Measurements from ENCODE around the gene S100A2.

Gene S100A2

GRCh38 chr1:153565529-153566374, at the start of gene S100A2:
Gene S100A2 (minus strand): TSS chr1:153565844. CDS start chr1:153563877, 1,967 bp downstream.
- peak; percentile 90 for DNase-seq (ENCODE audit: low read depth)

DNA sequence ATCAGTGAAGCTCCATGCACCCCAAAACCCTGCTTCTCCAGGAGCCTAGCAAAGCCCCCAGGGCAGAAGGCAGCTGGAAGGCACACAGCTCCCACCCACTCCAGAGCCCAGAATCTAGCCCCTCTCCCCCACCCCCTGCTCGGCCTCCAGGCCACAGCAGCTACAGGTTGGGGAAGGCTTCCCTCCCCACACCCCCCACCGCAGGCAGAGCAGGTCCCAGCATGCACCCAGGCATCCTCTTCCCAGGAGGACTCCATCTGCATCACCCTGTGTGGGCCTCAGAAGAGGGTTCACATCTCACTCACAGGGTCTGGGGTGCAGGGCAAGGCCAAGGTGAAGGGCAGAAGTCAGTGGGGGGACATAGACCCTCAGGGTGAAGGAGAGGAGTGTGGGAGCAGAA, 49.8 kb upstream of the S100A2 start:
- no peak for DNase-seq (ENCODE audit: low read depth)

DNA sequence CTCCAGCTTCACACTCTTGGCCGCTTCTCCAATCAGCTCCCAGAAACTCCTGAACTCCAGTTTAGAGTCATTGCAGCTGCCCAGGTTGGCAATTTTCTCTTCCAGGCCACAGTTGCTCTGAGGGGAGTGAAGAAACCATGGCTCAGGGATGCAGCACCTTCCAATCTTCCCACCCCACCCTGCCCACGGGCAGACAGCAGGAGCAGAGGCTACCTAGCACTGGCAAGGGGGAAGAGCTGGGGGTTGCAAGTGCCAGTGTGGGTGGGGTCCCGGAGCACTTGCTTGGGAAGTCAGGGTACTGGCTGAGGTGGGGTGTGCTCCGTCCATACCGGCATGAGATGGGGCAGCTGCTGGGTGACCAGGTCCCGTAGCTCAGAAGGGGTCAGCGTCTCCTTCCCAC, 49.3 kb upstream of the S100A2 start:
- no peak for DNase-seq (ENCODE audit: low read depth)

DNA sequence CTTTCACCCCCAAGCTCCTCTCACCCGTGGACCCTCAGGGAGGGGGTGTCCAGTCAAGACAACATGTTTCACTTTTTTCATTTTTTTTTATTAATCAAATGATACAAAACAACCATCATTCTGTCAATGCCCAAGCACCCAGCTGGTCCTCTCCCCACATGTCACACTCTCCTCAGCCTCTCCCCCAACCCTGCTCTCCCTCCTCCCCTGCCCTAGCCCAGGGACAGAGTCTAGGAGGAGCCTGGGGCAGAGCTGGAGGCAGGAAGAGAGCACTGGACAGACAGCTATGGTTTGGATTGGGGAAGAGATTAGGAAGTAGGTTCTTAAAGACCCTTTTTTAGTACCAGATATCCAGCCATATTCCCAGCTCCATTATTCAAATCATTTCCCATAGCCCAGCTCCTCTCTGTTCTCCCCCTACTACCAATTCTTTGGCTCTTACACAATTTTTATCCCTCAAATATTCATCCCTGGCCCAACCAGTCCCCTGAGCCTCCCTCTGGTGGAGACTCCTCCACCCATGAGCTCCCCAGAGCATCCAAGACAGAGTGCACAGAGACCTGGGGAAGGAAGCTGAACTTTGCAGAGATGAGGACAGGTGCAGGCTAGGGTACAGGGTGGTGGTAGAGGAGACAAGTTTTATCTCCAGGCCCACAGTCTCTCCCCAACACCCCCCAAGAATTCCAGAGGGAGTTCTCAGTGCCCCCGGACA, 48.7 kb upstream of the S100A2 start:
- no peak for DNase-seq (ENCODE audit: low read depth)

DNA sequence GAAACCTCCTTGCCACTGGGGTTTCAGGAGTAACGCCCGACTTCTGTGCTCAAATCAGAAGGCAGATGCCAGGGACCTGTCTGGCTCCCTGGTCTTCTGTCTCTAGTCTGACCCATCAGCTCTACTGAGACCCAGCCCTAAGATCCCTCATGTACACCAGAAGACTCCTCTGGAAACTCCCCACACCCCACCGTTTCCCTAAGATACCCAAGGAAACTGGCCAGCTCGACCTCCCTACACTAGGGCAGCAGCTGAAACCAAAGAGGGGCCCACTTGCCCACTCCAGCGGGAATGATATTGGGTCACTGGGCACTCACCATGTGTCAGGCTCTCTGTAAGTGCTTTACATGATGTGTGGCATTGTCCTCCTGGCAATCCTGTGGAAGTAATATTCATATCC, 47.8 kb upstream of the S100A2 start:
- no peak for DNase-seq (ENCODE audit: low read depth)

DNA sequence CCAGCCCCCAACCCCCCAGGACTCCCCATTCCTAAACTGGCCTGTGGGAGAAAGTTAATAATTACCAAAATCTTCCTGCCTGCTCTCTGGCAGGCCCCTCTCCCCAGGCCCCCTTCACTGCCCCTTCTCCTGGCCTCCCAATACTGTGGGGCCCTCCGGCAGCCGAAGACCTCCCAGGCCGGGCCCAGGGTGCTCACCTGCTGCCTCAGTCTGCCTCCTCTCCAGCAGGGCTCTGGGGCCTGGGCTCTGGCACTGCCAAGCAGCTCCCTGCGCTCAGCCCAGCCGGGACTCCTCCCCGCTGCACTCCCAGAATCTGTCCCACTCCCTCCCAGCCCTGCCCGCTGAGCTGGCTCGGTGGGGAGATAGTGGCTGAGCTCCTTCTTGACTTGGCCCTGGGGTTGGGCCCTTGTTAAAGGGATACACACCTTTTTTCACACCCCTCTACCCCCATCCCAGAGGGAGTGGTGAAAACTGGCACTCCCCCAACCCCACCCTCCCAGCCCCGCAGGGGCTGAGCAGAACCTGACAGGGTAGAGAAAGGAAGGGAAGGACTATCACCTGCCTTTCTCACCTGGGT, 47.2 kb upstream of the S100A2 start, which contains the start of gene S100A16:
TSS of gene S100A16 (minus strand) at position 383 of the 577 bp plus-strand sequence. CDS start 4,986 bp downstream, outside the sequence.
- DNase-seq (ENCODE audit: low read depth), result no peak

DNA sequence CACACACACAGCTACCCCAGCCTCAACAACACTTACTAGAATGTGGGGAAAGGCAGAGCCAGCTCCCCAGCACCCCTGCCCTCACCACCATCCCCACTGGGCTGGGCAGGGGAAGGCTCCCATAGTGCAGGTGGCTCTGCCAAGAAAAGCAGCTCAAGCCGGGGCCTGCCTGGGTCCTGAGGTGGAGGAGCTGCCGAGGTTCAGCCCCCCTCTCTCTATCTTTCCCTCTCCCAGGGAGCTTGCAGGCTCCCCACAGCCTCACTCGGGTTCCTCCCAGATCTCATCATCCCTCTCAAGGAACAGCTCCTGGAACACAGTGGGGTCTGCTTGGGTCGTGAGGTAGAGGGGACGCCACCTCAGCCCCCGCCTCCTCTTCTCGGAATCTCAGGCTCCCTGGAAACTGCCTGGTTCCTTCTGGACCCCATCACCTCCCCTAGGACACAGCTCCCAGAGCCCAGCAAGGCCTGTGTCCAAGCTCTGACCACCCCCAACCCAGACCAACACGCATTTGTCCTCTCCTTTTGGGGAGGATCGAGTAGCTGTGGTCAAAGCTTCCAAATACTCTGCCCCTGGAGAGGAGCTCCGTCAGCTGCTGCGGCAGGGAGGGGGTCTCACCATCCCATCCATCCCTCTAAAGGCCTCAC, 46.6 kb upstream of the S100A2 start:
- DNase-seq (ENCODE audit: low read depth), result no peak

DNA sequence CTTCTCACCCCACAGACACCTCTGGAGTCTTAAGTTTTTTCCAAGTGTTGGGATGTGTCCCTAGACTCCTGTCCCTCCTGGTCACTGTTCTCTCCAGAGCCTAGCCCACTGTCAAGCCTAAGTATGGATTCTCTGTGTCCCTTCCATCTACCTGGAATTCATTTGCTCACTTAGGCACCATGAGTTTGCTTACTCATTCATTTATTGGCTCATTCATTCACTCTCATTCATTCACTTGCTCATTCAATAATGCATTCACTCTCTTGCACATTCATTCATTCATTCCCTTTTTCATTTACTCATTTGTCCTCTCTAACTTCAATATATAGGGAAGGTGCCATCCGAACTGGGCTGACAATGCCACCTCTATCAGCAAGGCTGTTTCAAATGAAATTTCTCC, 45.7 kb upstream of the S100A2 start:
- DNase-seq (ENCODE audit: low read depth), result no peak

DNA sequence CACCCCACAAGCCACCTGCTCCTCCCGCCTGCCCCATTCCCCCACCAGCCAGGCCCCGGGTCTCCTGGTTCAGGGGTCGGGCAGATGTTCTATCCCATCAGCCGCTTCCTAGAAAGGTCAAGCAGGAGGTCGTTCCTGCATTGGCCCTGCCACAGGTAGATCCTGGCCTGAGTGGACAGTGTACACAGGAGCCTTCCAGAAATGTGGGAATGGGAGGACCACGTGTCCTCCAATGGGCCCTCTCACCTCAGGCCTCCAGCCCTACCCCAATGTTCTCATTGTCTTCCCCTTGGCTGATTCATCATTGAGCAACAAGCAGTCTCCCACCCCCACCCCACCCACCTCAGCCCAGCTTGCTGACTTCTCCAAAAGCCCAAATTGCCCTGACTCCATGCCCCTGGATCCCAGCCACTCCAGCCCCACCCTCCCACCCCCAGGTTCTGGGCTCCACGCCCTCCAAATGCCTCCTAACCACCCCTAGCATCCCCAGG, 45.2 kb upstream of the S100A2 start:
- DNase-seq (ENCODE audit: low read depth), result no peak

GRCh38 chr1:153610334-153610733, 44.7 kb upstream of the S100A2 start:
- DNase-seq (ENCODE audit: low read depth), result no peak

DNA sequence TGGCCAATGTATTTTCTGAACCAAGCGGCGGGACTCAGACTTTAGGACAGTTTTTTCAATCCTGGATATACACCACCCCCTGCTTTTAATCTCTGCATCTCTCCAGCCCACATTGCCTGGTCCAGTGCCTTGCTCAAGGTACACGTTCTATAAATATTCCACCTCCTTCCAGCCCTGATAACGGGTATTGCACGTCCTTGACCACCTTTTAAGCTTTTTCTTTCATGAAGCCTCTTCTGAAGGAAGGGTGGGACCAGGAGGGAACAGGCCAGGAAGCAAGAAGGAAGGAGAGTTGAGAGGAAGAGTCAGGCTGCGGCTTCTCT, 43.9 kb upstream of the S100A2 start:
- DNase-seq (ENCODE audit: low read depth), result no peak

DNA sequence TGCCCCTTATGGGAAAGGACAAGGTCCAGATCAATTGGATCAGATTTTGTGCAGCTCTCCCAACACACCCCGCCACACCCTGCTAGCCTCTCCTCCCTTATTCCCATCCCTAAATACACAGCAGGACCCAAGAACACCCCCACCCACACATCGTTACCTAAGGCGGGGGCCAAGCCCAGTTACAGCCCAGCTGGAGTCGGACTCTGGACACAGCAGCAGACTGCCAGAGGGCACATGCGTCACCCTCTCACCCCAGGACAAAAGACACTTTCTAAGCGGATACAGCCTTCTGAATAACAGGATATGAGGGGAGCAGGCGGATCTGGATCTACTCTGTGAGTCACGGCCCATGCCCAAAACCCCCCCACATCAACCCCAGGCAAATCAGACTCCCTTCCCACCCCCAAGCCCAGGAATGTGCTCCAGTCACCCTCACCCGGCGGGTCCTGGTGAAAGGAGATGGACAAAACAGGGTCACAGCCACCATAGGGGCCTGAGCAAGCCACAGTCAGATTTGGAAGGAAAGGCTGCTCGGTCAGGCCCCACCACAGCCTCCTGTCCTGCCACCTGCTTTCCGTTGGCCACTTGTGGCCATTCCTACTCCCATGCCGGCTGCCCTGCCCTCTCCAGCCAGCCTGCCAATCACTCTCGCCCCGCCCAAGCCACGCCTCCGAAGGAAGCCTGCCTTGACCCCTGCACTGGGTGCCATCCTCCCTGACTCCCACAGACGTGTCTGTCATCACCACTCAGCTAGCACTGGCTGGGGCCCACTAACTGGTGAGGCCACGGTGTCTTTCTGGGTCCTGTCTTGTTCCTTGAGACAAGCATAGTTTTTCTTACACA, 43.3 kb upstream of the S100A2 start:
- DNase-seq (ENCODE audit: low read depth), result no peak

DNA sequence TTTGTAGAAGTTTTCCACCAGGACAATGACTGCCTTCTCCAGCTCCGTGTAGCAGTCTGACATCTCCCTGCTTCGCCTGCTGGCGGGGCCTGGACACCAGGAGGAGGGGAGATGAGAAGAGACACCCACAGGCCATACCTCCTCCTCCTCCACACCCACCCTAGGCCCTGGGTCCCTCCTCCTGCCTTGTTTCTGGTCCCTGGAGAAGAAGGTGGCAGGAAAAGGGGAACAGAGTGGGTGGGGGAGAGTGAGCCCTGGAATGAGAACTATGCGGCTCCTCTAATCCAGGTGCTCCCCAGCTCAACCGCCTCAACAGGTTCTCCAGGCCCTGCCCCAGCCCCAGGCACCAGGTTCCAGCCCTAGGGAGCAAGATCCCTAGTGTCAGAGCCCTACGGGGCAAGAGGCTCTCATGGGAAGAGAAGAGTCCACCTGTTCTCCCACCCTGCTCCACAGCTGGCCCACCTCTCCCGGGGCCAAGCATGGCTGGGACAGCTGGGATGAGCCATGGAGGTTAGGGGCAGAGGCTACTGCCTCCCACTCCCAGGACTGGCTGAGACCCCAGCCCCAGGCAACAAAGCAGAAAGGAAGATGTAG, 42.5 kb upstream of the S100A2 start:
- DNase-seq (ENCODE audit: low read depth), result no peak

DNA sequence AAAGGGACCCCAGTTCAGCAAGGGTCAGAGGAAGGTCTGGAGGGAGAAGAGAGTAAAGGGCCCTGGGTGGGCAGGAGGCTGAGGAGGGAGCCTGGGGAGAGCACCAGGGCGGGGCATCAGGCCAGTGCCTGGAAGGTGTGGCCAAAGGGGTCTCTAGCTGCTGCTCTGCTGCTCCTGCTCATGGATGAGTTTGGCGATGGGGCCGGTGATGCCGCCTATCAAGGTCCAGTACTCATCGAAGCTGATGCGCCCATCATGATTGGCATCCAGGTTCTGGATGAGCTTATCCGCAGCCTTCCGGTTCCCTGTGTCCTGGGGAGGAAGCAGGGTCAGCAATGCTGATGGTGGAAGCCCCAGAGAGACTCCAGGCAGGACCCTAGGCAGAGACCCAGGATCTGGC, 41.7 kb upstream of the S100A2 start:
- DNase-seq (ENCODE audit: low read depth), result no peak

DNA sequence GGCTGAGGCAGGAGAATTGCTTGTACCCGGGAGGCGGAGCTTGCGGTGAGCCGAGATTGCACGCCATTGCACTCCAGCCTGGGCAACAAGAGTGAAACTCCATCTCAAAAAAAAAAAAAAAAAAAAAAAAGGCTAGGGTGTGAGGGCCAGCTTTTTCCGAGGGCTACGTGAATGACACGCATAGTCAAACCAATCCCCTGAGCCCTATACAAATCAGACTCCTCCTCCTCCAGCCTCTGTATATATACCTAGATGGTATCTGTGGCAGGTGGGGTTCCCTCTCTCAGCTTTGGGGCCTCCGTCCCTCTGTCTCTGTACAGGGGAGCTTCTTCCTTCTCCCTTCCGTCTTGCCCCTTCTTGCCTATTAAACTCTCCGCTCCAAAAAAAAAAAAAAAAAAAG, 40.5 kb upstream of the S100A2 start:
- DNase-seq (ENCODE audit: low read depth), result no peak

DNA sequence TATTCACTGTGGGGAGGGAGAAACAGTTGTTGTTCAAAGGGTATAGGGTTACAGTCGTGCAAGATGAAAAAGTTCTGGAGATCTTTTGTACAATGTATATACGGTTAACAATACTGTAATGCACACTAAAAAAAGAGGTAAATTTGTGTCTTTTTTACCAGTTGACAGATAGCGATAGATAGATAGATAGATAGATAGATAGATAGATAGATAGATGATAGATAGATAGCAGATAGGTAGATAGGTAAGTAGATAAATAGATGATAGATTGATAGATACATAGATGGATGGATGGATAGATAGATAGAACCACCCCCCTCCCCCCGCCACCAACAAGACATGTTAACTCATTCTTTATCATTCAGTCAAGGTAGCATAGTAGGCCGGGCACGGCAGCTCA, 37.1 kb upstream of the S100A2 start:
- no peak for DNase-seq (ENCODE audit: low read depth)

DNA sequence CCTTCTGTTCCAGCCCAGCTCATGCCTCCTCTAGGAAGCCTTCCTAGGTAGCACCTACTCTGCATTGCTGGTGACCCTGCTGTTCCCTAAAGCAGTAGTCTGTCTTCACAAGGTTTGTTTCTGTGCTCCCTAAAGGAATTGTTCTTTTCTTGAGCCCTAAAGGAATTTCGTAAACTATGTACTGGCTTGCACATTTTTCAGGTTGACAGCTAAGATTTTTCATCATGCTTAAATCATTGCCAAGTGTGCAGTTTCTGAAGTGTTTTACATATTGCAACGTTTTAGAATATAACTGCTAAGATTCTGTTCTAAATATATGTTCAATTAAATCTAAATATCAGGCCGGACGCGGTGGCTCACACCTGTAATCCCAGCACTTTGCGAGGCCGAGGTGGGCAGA, 34.2 kb upstream of the S100A2 start:
- DNase-seq (ENCODE audit: low read depth), result no peak

- DNase-seq (ENCODE audit: low read depth), result no peak
Observed at GRCh38 chr1:153598309-153599172, 32.9 kb upstream of the S100A2 start.

GRCh38 chr1:153597206-153597605, 31.6 kb upstream of the S100A2 start:
- no peak for DNase-seq (ENCODE audit: low read depth)

DNA sequence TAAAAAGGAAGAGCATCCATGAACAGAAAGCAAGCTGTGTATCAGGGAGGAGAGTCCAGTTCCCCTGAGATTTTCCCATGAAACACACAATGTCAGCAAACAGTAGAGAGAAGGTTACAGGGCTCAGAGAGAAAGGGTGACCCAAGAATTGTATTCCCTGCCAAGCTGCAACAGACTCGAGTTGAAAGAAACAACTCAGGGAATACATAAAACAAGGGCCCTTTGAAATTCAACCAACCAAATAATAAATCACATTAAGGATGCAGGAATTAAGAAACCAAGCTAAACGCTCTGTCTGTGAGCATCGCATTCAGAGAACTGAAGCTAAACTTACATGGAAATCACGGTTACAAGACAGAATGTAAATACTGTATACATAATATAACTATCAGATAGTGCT, 27.1 kb upstream of the S100A2 start:
- DNase-seq (ENCODE audit: low read depth), result no peak

Data from HS-27A (cell line).